A549 (cell line): ENCODE results near the gene MAMSTR. TPM values are rescaled to one million over a fixed set of nuclear protein-coding genes. Genes with fewer than 3 reads are reported as not detected.

ENCODE experiments used
- ATAC-seq, 2 experiments: fragments of 200-7000 bp in 1 of 2; fragments of >200 bp in 1 of 2; cut with Nextera tagmentation in 1 of 2; cut with Tn5 transposase in 1 of 2; 3 replicates each; pipeline versions ENCODE4 v1.8.0 to v1.9.1; 2018 to 2020; ENCODE audit warnings: mild to moderate bottlenecking in 1 of 2, moderate library complexity in 1 of 2
- CTCF ChIA-PET: fragments of 300-600 bp; sonication (Branson Sonifier 250); formaldehyde crosslinking; extraction: SDS; loops from one replicate; lab custom pipeline; 2021; ENCODE audit warnings: antibody characterized with exemption, inconsistent platforms; lab: Yijun Ruan, JAX
- POLR2A ChIA-PET: fragments of 350-600 bp; formaldehyde crosslinking; extraction: SDS; loops from one replicate; lab custom pipeline; 2021; ENCODE audit warnings: antibody characterized with exemption, inconsistent platforms; lab: Yijun Ruan, JAX
- DNase-seq, 2 experiments: peaks; one replicate each; pipeline versions ENCODE4 v3.0.0 to v3.0.0-alpha.2; 2011 to 2016; ENCODE audit warnings: low read depth in 1 of 2, low spot score in 1 of 2
- FAIRE-seq: peaks from 2 replicates; lab custom pipeline; 2011; peaks lifted over from hg19 to GRCh38; lab: Jason Lieb, UNC
- H3K27ac ChIP-seq, 2 experiments: fragments of >200 bp; sonication (Bioruptor Twin); formaldehyde crosslinking; 3 replicates each; pipeline ENCODE4 v1.5.1; 2016 to 2017
- H3K4me1 ChIP-seq: fragments of >200 bp; sonication (Bioruptor Twin); formaldehyde crosslinking; 3 replicates; pipeline ENCODE4 v1.6.1; 2016
- H3K4me2 ChIP-seq: fragments of >200 bp; sonication (Bioruptor Twin); formaldehyde crosslinking; 3 replicates; pipeline ENCODE4 v1.6.1; 2016
- H3K4me3 ChIP-seq: fragments of >200 bp; sonication (Bioruptor Twin); formaldehyde crosslinking; 3 replicates; pipeline ENCODE4 v1.5.1; 2016
- H3K9me3 ChIP-seq: fragments of >200 bp; sonication (Bioruptor Twin); formaldehyde crosslinking; 3 replicates; pipeline ENCODE4 v1.6.1; 2016
- ATOH8 ChIP-seq: fragments of 250-450 bp; sonication (Bioruptor Pico); IDR thresholded peaks from 2 replicates; pipeline ENCODE4 v1.5.0; 2020; ENCODE audit warnings: low read depth, mild to moderate bottlenecking, moderate library complexity
- CBX2 ChIP-seq: fragments of 200-600 bp; sonication (generic); IDR thresholded peaks from 2 replicates; pipeline ENCODE4 v1.6.1; 2016; ENCODE audit warnings: low read depth, mild to moderate bottlenecking, borderline replicate concordance
- CEBPB ChIP-seq, 2 experiments: fragments of >200 bp in 1 of 2; sonication (Bioruptor Twin) in 1 of 2; formaldehyde crosslinking in 1 of 2; IDR thresholded peaks; 2 replicates each; pipeline ENCODE4 v1.6.1; 2012 to 2016
- CHD2 ChIP-seq: fragments of 150-350 bp; IDR thresholded peaks from 2 replicates; pipeline ENCODE4 v1.6.1; 2014; ENCODE audit warnings: low read length; ENCODE audit not compliant: partially characterized antibody
- EHF ChIP-seq: fragments of 250-450 bp; sonication (Bioruptor Pico); IDR thresholded peaks from 2 replicates; pipeline ENCODE4 v1.5.0; 2020; ENCODE audit warnings: mild to moderate bottlenecking
- ELK1 ChIP-seq: fragments of 150-350 bp; IDR thresholded peaks from 2 replicates; pipeline ENCODE4 v1.6.1; 2014; ENCODE audit warnings: low read depth, mild to moderate bottlenecking, low read length
- EP300 ChIP-seq, 2 experiments: fragments of >200 bp; sonication (Bioruptor Twin); formaldehyde crosslinking; IDR thresholded peaks; 2 replicates in 1 of 2; 3 replicates in 1 of 2; pipeline ENCODE4 v1.6.1; 2016 to 2017
- ESRRA ChIP-seq: fragments of 150-350 bp; IDR thresholded peaks from 2 replicates; pipeline ENCODE4 v1.6.1; 2014; ENCODE audit warnings: mild to moderate bottlenecking, low read length, borderline replicate concordance
- GATA3 ChIP-seq: IDR thresholded peaks from 2 replicates; pipeline ENCODE4 v1.6.1; 2012; ENCODE audit warnings: borderline replicate concordance
- HEYL ChIP-seq: fragments of 250-450 bp; sonication (Bioruptor Pico); IDR thresholded peaks from 2 replicates; pipeline ENCODE4 v1.8.0; 2021; ENCODE audit warnings: mild to moderate bottlenecking, moderate library complexity
- HOXA7 ChIP-seq: fragments of 250-450 bp; sonication (Bioruptor Pico); IDR thresholded peaks from 2 replicates; pipeline ENCODE4 v1.5.0; 2020; ENCODE audit warnings: mild to moderate bottlenecking, moderate library complexity
- HOXB13 ChIP-seq: fragments of 250-450 bp; sonication (Bioruptor Pico); IDR thresholded peaks from 2 replicates; pipeline ENCODE4 v1.5.0; 2020; ENCODE audit warnings: low read depth, mild to moderate bottlenecking, moderate library complexity
- HOXB5 ChIP-seq: fragments of 250-450 bp; sonication (Bioruptor Pico); IDR thresholded peaks from 2 replicates; pipeline ENCODE4 v1.5.0; 2020; ENCODE audit warnings: mild to moderate bottlenecking, moderate library complexity
- KDM1A ChIP-seq: fragments of 200-600 bp; sonication (generic); IDR thresholded peaks from 2 replicates; pipeline ENCODE4 v1.6.1; 2016; ENCODE audit warnings: low read depth, mild to moderate bottlenecking
- MAFK ChIP-seq: fragments of 450-650 bp; IDR thresholded peaks from 2 replicates; pipeline ENCODE4 v1.6.1; 2014; ENCODE audit not compliant: partially characterized antibody
- MAZ ChIP-seq: fragments of 150-350 bp; IDR thresholded peaks from 2 replicates; pipeline ENCODE4 v1.6.1; 2014; ENCODE audit warnings: antibody characterized with exemption, low read depth, low read length, borderline replicate concordance
- NFE2L2 ChIP-seq: fragments of 150-350 bp; conservative IDR thresholded peaks from 2 replicates; pipeline ENCODE4 v1.6.1; 2014; ENCODE audit warnings: low read length
- NPAS2 ChIP-seq: fragments of 250-450 bp; sonication (Bioruptor Pico); IDR thresholded peaks from 2 replicates; pipeline ENCODE4 v1.8.0; 2022; ENCODE audit warnings: mild to moderate bottlenecking, moderate library complexity, borderline replicate concordance
- NR3C1 ChIP-seq: fragments of >200 bp; sonication (Bioruptor Twin); formaldehyde crosslinking; IDR thresholded peaks from 3 replicates; pipeline ENCODE4 v1.6.1; 2017
- PHF8 ChIP-seq: fragments of 200-600 bp; sonication (generic); IDR thresholded peaks from 2 replicates; pipeline ENCODE4 v1.6.1; 2016; ENCODE audit warnings: low read depth, mild to moderate bottlenecking, antibody characterized with exemption, moderate library complexity, borderline replicate concordance
- POLR2A ChIP-seq: IDR thresholded peaks from 2 replicates; pipeline ENCODE4 v1.6.1; 2012; ENCODE audit warnings: mild to moderate bottlenecking, low read length
- POLR2AphosphoS2 ChIP-seq: conservative IDR thresholded peaks from 2 replicates; pipeline ENCODE4 v1.6.1; 2012; ENCODE audit warnings: low read length, improper control_type of control experiment, inconsistent platforms
- RARB ChIP-seq: fragments of 250-450 bp; sonication (Bioruptor Pico); IDR thresholded peaks from 2 replicates; pipeline ENCODE4 v1.8.0; 2021; ENCODE audit warnings: mild to moderate bottlenecking, moderate library complexity
- RNF2 ChIP-seq: fragments of 200-600 bp; sonication (generic); IDR thresholded peaks from 2 replicates; pipeline ENCODE4 v1.6.1; 2016; ENCODE audit warnings: low read depth, mild to moderate bottlenecking, antibody characterized with exemption, moderate library complexity, borderline replicate concordance
- ZC3H11A ChIP-seq: fragments of 450-650 bp; IDR thresholded peaks from 2 replicates; pipeline ENCODE4 v1.6.1; 2014; ENCODE audit warnings: antibody characterized with exemption, mild to moderate bottlenecking
- ZNF302 ChIP-seq: fragments of 250-450 bp; sonication (Bioruptor Pico); IDR thresholded peaks from 2 replicates; pipeline ENCODE4 v1.9.0; 2021; ENCODE audit warnings: inconsistent platforms, mild to moderate bottlenecking, moderate library complexity
- WGBS: methylation state at CpG from one replicate; pipeline ENCODE4 v1.1.6; 2017; ENCODE audit errors: missing lambda C conversion rate; 5-methylcytosine and 5-hydroxymethylcytosine counted together
- polyA plus RNA-seq, 4 experiments: library from polyadenylated mRNA; depleted of rRNA in 3 of 4; stranded (reverse); fragments of >200 nt; fragmentation: RNase III in 1 of 4; extraction: RNeasy Plus Mini Kit Qiagen cat#74134 plus additional on column Dnase treatment in 1 of 4; gene quantifications; 2 replicates in 3 of 4; 3 replicates in 1 of 4; pipeline ENCODE4 v1.2.3, GENCODE V29; 2011 to 2017
- TF ChIP-seq, protein P1 (sequence below): fragments of >200 bp; sonication (Bioruptor Twin); formaldehyde crosslinking; IDR thresholded peaks from 2 replicates; pipeline ENCODE4 v1.6.1; 2016
- TF ChIP-seq, protein P2 (sequence below): fragments of 250-450 bp; sonication (Bioruptor Pico); IDR thresholded peaks from 2 replicates; pipeline ENCODE4 v1.5.0; 2021; ENCODE audit warnings: mild to moderate bottlenecking, moderate library complexity, borderline replicate concordance

MAMSTR gene
- polyA plus RNA-seq, 2 of the 4 experiments (the other 2 are of a cell fraction) = 0.44 to 0.52 TPM

DNA sequence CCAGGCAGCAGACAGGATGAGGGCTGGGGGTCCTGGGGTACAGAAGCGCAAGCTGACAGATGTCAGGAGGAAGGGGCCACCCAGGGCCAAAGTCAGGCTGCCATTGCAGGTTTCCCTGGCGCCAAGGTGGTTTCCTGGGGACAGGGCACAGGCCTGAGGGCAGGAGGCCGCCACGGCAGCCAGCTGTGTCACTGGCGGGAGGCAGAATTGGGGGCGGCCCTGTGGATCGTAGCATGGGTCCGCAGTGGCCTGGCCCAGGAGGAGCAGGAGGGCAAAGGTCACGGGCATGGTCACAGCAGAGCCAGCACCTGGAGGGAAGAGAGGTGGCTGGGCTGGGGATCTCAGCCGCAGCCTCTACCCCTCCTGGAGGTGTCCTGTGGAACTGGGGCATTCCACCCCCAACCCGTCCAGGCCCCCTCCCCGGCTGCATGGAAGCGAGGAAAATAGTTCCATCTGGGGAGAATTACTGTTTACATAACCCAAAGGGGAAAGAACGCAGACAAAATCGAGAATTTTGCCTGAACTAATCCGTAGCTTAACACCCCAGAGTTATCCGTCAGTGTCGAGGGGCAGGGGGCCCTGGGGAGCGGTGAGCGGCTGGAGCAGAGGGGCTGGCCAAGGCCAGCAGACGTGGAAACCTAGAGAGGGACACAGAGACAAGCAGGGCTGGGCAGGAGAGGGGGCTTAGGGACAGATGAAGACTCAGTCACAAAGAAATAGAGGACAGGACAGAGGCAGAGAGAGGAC lies 48.7 kb downstream of the MAMSTR start (continued):
- no peak for TF ChIP-seq NFE2L2

GRCh38 chr19:48669903-48670668 lies 49.4 kb downstream of the MAMSTR start:
- Histone ChIP-seq H3K4me2 (no peak overlapping the region), H3K4me1 (peaks cover 3% of the 10 kb centered on the region; the same call in 1 of the 3 replicates), H3K4me3 (no peak overlapping the region), H3K27ac (no peak overlapping the region), H3K9me3 (no peaks in the 10 kb centered on the region)
- CTCF ChIA-PET = interaction anchor here (1.5 kb wide), 1 partner anchor 26 kb away, joined by 4 read pairs; no protein-coding TSS in a partner anchor
- no peak for DNase-seq
- ATAC-seq = no peak
- WGBS = 88% methylated on average over 26 of the region's 26 CpGs
- POLR2A ChIA-PET = no interaction called here
- TF ChIP-seq ESRRA (no peak), KDM1A (no peak), CHD2 (no peak), HEYL (CRISPR knock-in tag) (no peak), POLR2A (no peak), POLR2AphosphoS2 (no peak), EP300 (IDR thresholded peaks at IDR 0.05) (no peak), HOXA7 (no peak), NR3C1 (no peak), RARB (CRISPR knock-in tag) (no peak), CEBPB (IDR thresholded peaks at IDR 0.05) (no peak), EHF (CRISPR knock-in tag) (no peak), MAZ (no peak)
- TF ChIP-seq, protein P1, sequence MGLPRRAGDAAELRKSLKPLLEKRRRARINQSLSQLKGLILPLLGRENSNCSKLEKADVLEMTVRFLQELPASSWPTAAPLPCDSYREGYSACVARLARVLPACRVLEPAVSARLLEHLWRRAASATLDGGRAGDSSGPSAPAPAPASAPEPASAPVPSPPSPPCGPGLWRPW = no peak
- TF ChIP-seq, protein P2, sequence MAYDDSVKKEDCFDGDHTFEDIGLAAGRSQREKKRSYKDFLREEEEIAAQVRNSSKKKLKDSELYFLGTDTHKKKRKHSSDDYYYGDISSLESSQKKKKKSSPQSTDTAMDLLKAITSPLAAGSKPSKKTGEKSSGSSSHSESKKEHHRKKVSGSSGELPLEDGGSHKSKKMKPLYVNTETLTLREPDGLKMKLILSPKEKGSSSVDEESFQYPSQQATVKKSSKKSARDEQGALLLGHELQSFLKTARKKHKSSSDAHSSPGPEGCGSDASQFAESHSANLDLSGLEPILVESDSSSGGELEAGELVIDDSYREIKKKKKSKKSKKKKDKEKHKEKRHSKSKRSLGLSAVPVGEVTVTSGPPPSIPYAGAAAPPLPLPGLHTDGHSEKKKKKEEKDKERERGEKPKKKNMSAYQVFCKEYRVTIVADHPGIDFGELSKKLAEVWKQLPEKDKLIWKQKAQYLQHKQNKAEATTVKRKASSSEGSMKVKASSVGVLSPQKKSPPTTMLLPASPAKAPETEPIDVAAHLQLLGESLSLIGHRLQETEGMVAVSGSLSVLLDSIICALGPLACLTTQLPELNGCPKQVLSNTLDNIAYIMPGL (CRISPR knock-in tag) = no peak
- FAIRE-seq = no peak

- H3K9me3 ChIP-seq = no peaks in the 10 kb centered on the region
- no peak for ATAC-seq
- 77% methylated on average over 2 of the region's 2 CpGs for whole genome bisulfite sequencing
- no peak overlapping the region for H3K4me3 ChIP-seq
- ChIA-PET CTCF (interaction anchor here (2.2 to 2.6 kb wide), 2 partner anchors 23 to 70 kb away, joined by 8 to 9 read pairs; partner anchors contain the start of gene CA11), POLR2A (no interaction called here)
- no peak for TF ChIP-seq CBX2
- no peak for TF ChIP-seq NPAS2 (CRISPR knock-in tag)
- TF ChIP-seq POLR2A = no peak
- no peak for TF ChIP-seq HOXB5 (CRISPR knock-in tag)
- no peak for TF ChIP-seq HOXB13 (CRISPR knock-in tag)
- no peak for TF ChIP-seq ELK1
- TF ChIP-seq PHF8 = no peak
- TF ChIP-seq EP300 (IDR thresholded peaks at IDR 0.05) = no peak
- no peak for TF ChIP-seq GATA3
- TF ChIP-seq RNF2 = no peak
- TF ChIP-seq MAFK = no peak
- no peak for TF ChIP-seq HOXA7
- no peak for TF ChIP-seq ZNF302 (CRISPR knock-in tag)
- TF ChIP-seq RARB (CRISPR knock-in tag) = no peak
- no peak for TF ChIP-seq ZC3H11A
- no peak for TF ChIP-seq ATOH8
- no peak overlapping the region for H3K27ac ChIP-seq
- DNase-seq = no peak
- no peak overlapping the region for H3K4me2 ChIP-seq
- FAIRE-seq = no peak
- H3K4me1 ChIP-seq = no peaks in the 10 kb centered on the region
These were observed 50.8 kb downstream of the MAMSTR start for GRCh38 chr19:48668761-48669160.
